ENCODE measurements around the gene MYOD1.

The MYOD1 gene

GRCh38 chr11:17771415-17771814, 52.0 kb downstream of the MYOD1 start:
- DNase-seq (ENCODE audit: low read depth), result no peak
